MM.1S (cell line): ENCODE measurements around the gene PGBD1.

Source experiments
- DNase-seq: peaks from one replicate; pipeline ENCODE4 v3.0.0-alpha.2; 2015
- H2AFZ ChIP-seq: fragments of 300-600 bp; sonication (generic); 2 replicates; pipeline ENCODE4 v1.6.0; 2016; ENCODE audit warnings: antibody characterized with exemption, low read length
- H3F3A ChIP-seq: fragments of 300-600 bp; sonication (generic); 2 replicates; pipeline ENCODE4 v1.6.1; 2016; ENCODE audit warnings: mild to moderate bottlenecking, antibody characterized with exemption, low read length, moderate library complexity, mixed read lengths; ENCODE audit not compliant: insufficient read depth
- H3K27ac ChIP-seq: fragments of 300-600 bp; sonication (generic); 2 replicates; pipeline ENCODE4 v1.5.1; 2016; ENCODE audit warnings: mild to moderate bottlenecking, low read length
- H3K27me3 ChIP-seq: fragments of 300-600 bp; sonication (generic); replicated peaks from 2 replicates; pipeline ENCODE4 v1.6.0; 2016; ENCODE audit warnings: low read length; ENCODE audit not compliant: insufficient read depth
- H3K36me3 ChIP-seq: fragments of 300-600 bp; sonication (generic); replicated peaks from 2 replicates; pipeline ENCODE4 v1.6.1; 2016; ENCODE audit warnings: mild to moderate bottlenecking, low read length, mixed read lengths; ENCODE audit not compliant: insufficient read depth
- H3K4me1 ChIP-seq: fragments of 300-600 bp; sonication (generic); 2 replicates; pipeline ENCODE4 v1.6.1; 2016; ENCODE audit warnings: low read length, mixed read lengths
- H3K4me2 ChIP-seq: fragments of 300-600 bp; sonication (generic); 2 replicates; pipeline ENCODE4 v1.6.0; 2016; ENCODE audit warnings: low read depth, low read length
- H3K4me3 ChIP-seq: fragments of 300-600 bp; sonication (generic); 2 replicates; pipeline ENCODE4 v1.5.1; 2016; ENCODE audit warnings: low read length, mixed read lengths
- H3K79me2 ChIP-seq: fragments of 300-600 bp; sonication (generic); 2 replicates; pipeline ENCODE4 v1.6.1; 2016; ENCODE audit warnings: mixed run types, low read length, mixed read lengths
- H3K9ac ChIP-seq: fragments of 300-600 bp; sonication (generic); 2 replicates; pipeline ENCODE4 v1.6.1; 2016; ENCODE audit warnings: low read length, mixed read lengths
- H3K9me2 ChIP-seq: fragments of 300-600 bp; sonication (generic); replicated peaks from 2 replicates; pipeline ENCODE4 v1.6.1; 2016; ENCODE audit warnings: mild to moderate bottlenecking, low read length, mixed read lengths; ENCODE audit not compliant: insufficient read depth
- H3K9me3 ChIP-seq: fragments of 300-600 bp; sonication (generic); replicated peaks from 2 replicates; pipeline ENCODE4 v1.6.1; 2016; ENCODE audit warnings: mild to moderate bottlenecking, low read length, mixed read lengths; ENCODE audit not compliant: insufficient read depth
- H4K20me1 ChIP-seq: fragments of 300-600 bp; sonication (generic); 2 replicates; pipeline ENCODE4 v1.6.1; 2016; ENCODE audit warnings: mild to moderate bottlenecking, low read length, moderate library complexity, mixed read lengths; ENCODE audit not compliant: insufficient read depth
- CTCF ChIP-seq: fragments of 300-600 bp; sonication (generic); IDR thresholded peaks from 2 replicates; pipeline ENCODE4 v1.5.1; 2016; ENCODE audit warnings: antibody characterized with exemption, low read length, mixed read lengths
- EZH2 ChIP-seq: fragments of 300-600 bp; sonication (generic); optimal IDR thresholded peaks from 2 replicates; pipeline ENCODE3; 2017; ENCODE audit warnings: low read depth, mild to moderate bottlenecking, antibody characterized with exemption, low read length, mixed read lengths
- EZH2phosphoT487 ChIP-seq: fragments of 300-600 bp; sonication (generic); IDR thresholded peaks from 2 replicates; pipeline ENCODE4 v1.6.1; 2018; ENCODE audit warnings: antibody characterized with exemption, low read length

PGBD1 gene

GRCh38 chr6:28251661-28252008, 29.7 kb upstream of the PGBD1 start:
- H3K4me2 ChIP-seq = peak overlapping the region; percentile 94
- DNase-seq = peak; percentile 19
- peak overlapping the region; percentile 69 for H3K9ac ChIP-seq
- H3K27ac ChIP-seq = 0 out of 2 replicates have a peak overlapping the region, but pooled peaks have one; percentile 10
- no peaks in the 10 kb centered on the region for H3K9me3 ChIP-seq
- no peak for TF ChIP-seq CTCF
- no peaks in the 10 kb centered on the region for H3K9me2 ChIP-seq
- no peaks in the 10 kb centered on the region; the same call in 1 of the 2 replicates for H3K36me3 ChIP-seq
- no peaks in the 10 kb centered on the region for H3F3A ChIP-seq
- peak overlapping the region; percentile 100 for H3K4me3 ChIP-seq
- no peaks in the 10 kb centered on the region for H4K20me1 ChIP-seq
- H3K27me3 ChIP-seq = no peaks in the 10 kb centered on the region
- peaks cover 12% of the 10 kb centered on the region for H3K4me1 ChIP-seq
- H2AFZ ChIP-seq = peak overlapping the region; percentile 100
- H3K79me2 ChIP-seq = 0 out of 2 replicates have a peak, but pooled peaks cover 5% of the 10 kb centered on the region

GRCh38 chr6:28252009-28252975, 29.1 kb upstream of the PGBD1 start, which contains the start of gene ZKSCAN4:
TSS of gene ZKSCAN4 (minus strand) at chr6:28252269. CDS start at chr6:28251980, 289 bp downstream.
- peak; percentile 74 for DNase-seq
- Histone ChIP-seq H3K27ac (0 out of 2 replicates have a peak within 1 kb of the TSS, but pooled peaks have one; percentile 10), H3K4me3 (peak within 1 kb of the TSS; percentile 100), H3K4me2 (peak within 1 kb of the TSS; percentile 94), H3K4me1 (peaks cover 12% of the 10 kb centered on the region), H4K20me1 (no peaks in the 10 kb centered on the region), H3K9me3 (no peaks in the 10 kb centered on the region), H2AFZ (peak within 1 kb of the TSS; percentile 100), H3F3A (no peaks in the 10 kb centered on the region), H3K27me3 (no peaks in the 10 kb centered on the region), H3K36me3 (no peaks in the 10 kb centered on the region; the same call in 1 of the 2 replicates), H3K9me2 (no peaks in the 10 kb centered on the region), H3K9ac (peak within 1 kb of the TSS; percentile 69), H3K79me2 (0 out of 2 replicates have a peak, but pooled peaks cover 5% of the 10 kb centered on the region)
- TF ChIP-seq EZH2 (no peak), CTCF (no peak), EZH2phosphoT487 (no peak)

- no peaks in the 10 kb centered on the region for H3K9me2 ChIP-seq
- DNase-seq = no peak
- H3K79me2 ChIP-seq = 0 out of 2 replicates have a peak, but pooled peaks cover 5% of the 10 kb centered on the region
- H4K20me1 ChIP-seq = no peaks in the 10 kb centered on the region
- H3K27ac ChIP-seq = no peak overlapping the region
- no peak overlapping the region for H3K9ac ChIP-seq
- no peak overlapping the region for H2AFZ ChIP-seq
- TF ChIP-seq EZH2 (no peak), EZH2phosphoT487 (no peak), CTCF (no peak)
- H3K36me3 ChIP-seq = no peaks in the 10 kb centered on the region; the same call in 1 of the 2 replicates
- H3K4me2 ChIP-seq = no peak overlapping the region
- H3K9me3 ChIP-seq = no peaks in the 10 kb centered on the region
- H3K27me3 ChIP-seq = no peaks in the 10 kb centered on the region
- H3F3A ChIP-seq = no peaks in the 10 kb centered on the region
- no peak overlapping the region for H3K4me3 ChIP-seq
- H3K4me1 ChIP-seq = peaks cover 12% of the 10 kb centered on the region
Observed at GRCh38 chr6:28254121-28254519, 27.3 kb upstream of the PGBD1 start.
